Liver (tissue), 9 donors: ENCODE data around the gene ACSS1. TPM values are rescaled to one million over a fixed set of nuclear protein-coding genes. Genes with fewer than 3 reads are reported as not detected.

Experiments
- DNase-seq: peaks from one replicate; pipeline ENCODE4 v3.0.0-alpha.2; 2017; ENCODE audit warnings: low spot score
- H3K27ac ChIP-seq, 2 donors: one replicate each; pipeline ENCODE4 v1.7.0; 2013; ENCODE audit warnings: inconsistent platforms in 2 of 2, low read length in 2 of 2, control low read depth in 1 of 2, low read depth in 1 of 2, mild to moderate bottlenecking in 1 of 2
- H3K27me3 ChIP-seq, 4 donors: one replicate each; pipeline versions ENCODE4 v1.6.1 to v1.7.0; 2013; ENCODE audit warnings: low read length in 3 of 4, inconsistent platforms in 1 of 4, mild to moderate bottlenecking in 1 of 4, moderate library complexity in 1 of 4; ENCODE audit not compliant: control insufficient read depth in 4 of 4, insufficient read depth in 4 of 4
- H3K36me3 ChIP-seq, 4 donors: one replicate each; pipeline versions ENCODE4 v1.6.1 to v1.7.0; 2013; ENCODE audit warnings: low read length in 3 of 4, mild to moderate bottlenecking in 3 of 4, low read depth in 1 of 4, moderate library complexity in 1 of 4; ENCODE audit not compliant: control insufficient read depth in 4 of 4, insufficient read depth in 3 of 4
- H3K4me1 ChIP-seq, 4 donors: one replicate each; pipeline versions ENCODE4 v1.6.1 to v1.7.0; 2013; ENCODE audit warnings: low read length in 3 of 4, mild to moderate bottlenecking in 3 of 4, moderate library complexity in 1 of 4; ENCODE audit not compliant: control insufficient read depth in 4 of 4, insufficient read depth in 4 of 4
- H3K4me3 ChIP-seq, 3 donors: one replicate each; pipeline versions ENCODE4 v1.6.1 to v1.7.0; 2013; ENCODE audit warnings: low read length in 3 of 3, control low read depth in 1 of 3, low read depth in 1 of 3, mild to moderate bottlenecking in 1 of 3
- H3K9ac ChIP-seq, 2 donors: one replicate each; pipeline ENCODE4 v1.7.0; 2013; ENCODE audit warnings: low read length in 2 of 2, mild to moderate bottlenecking in 2 of 2, moderate library complexity in 2 of 2, control low read depth in 1 of 2, low read depth in 1 of 2
- H3K9me3 ChIP-seq, 4 donors: one replicate each; pipeline versions ENCODE4 v1.6.1 to v1.7.0; 2013; ENCODE audit warnings: low read length in 3 of 4; ENCODE audit not compliant: control insufficient read depth in 4 of 4
- EGR1 ChIP-seq, 2 donors: IDR thresholded peaks; 2 replicates each; pipeline ENCODE4 v1.6.1; 2016 to 2018; ENCODE audit warnings: antibody characterized with exemption in 2 of 2, low read depth in 2 of 2
- FOXA1 ChIP-seq: IDR thresholded peaks from 2 replicates; pipeline ENCODE4 v1.6.1; 2016; ENCODE audit warnings: antibody characterized with exemption
- FOXA2 ChIP-seq: IDR thresholded peaks from 2 replicates; pipeline ENCODE4 v1.6.1; 2016; ENCODE audit warnings: antibody characterized with exemption
- GABPA ChIP-seq, 2 donors: IDR thresholded peaks in 1 of 2; conservative IDR thresholded peaks in 1 of 2; 2 replicates each; pipeline ENCODE4 v1.6.1; 2016; ENCODE audit warnings: antibody characterized with exemption in 2 of 2, mild to moderate bottlenecking in 1 of 2, moderate library complexity in 1 of 2
- HNF4A ChIP-seq, 2 donors: conservative IDR thresholded peaks; 2 replicates each; pipeline ENCODE4 v1.6.1; 2016; ENCODE audit warnings: antibody characterized with exemption in 2 of 2, mild to moderate bottlenecking in 2 of 2
- HNF4G ChIP-seq: IDR thresholded peaks from 2 replicates; pipeline ENCODE4 v1.6.1; 2016; ENCODE audit warnings: antibody characterized with exemption
- JUND ChIP-seq, 2 donors: IDR thresholded peaks; 2 replicates each; pipeline ENCODE4 v1.6.1; 2016; ENCODE audit warnings: antibody characterized with exemption in 2 of 2
- NR2F2 ChIP-seq: IDR thresholded peaks from 2 replicates; pipeline ENCODE4 v1.6.1; 2016; ENCODE audit warnings: antibody characterized with exemption
- RAD21 ChIP-seq, 2 donors: IDR thresholded peaks; 2 replicates each; pipeline ENCODE4 v1.6.1; 2016; ENCODE audit warnings: antibody characterized with exemption in 2 of 2, mild to moderate bottlenecking in 2 of 2
- RXRA ChIP-seq, 2 donors: IDR thresholded peaks; 2 replicates each; pipeline ENCODE4 v1.6.1; 2017 to 2018; ENCODE audit warnings: antibody characterized with exemption in 2 of 2, mild to moderate bottlenecking in 1 of 2
- SP1 ChIP-seq: IDR thresholded peaks from 2 replicates; pipeline ENCODE4 v1.6.1; 2018; ENCODE audit warnings: antibody characterized with exemption, mild to moderate bottlenecking
- TAF1 ChIP-seq: conservative IDR thresholded peaks from 2 replicates; pipeline ENCODE4 v1.6.1; 2016; ENCODE audit warnings: antibody characterized with exemption, mild to moderate bottlenecking
- YY1 ChIP-seq: IDR thresholded peaks from 2 replicates; pipeline ENCODE4 v1.6.1; 2016; ENCODE audit warnings: antibody characterized with exemption, mild to moderate bottlenecking
- WGBS: extraction: QIAGEN DNeasy Blood & Tissue Kit; methylation state at CpG from one replicate; pipeline ENCODE4 v1.1.7; 2013; 5-methylcytosine and 5-hydroxymethylcytosine counted together
- polyA plus RNA-seq, 2 donors: library from polyadenylated mRNA; stranded (reverse) in 1 of 2; unstranded in 1 of 2; fragments of 200-250 nt in 1 of 2; fragments of >200 nt in 1 of 2; fragmentation: Nextera tagmentation in 1 of 2; extraction: Ambion mirVana in 1 of 2; gene quantifications; one replicate each; pipeline versions ENCODE4 v1.2.1 to v1.2.3, GENCODE V29; 2013 to 2015
- total RNA-seq, 2 donors: library from RNA; depleted of rRNA; stranded (reverse); fragments of >200 nt; gene quantifications; one replicate each; pipeline ENCODE4 v1.2.3, GENCODE V29; 2014
- TF ChIP-seq, protein P1 (sequence below): IDR thresholded peaks from 2 replicates; pipeline ENCODE4 v1.6.1; 2016; ENCODE audit warnings: antibody characterized with exemption
- TF ChIP-seq, protein P2 (sequence below): IDR thresholded peaks from 2 replicates; pipeline ENCODE4 v1.6.1; 2016; ENCODE audit warnings: antibody characterized with exemption
- TF ChIP-seq, protein P3 (sequence below): fragments of 150-350 bp; IDR thresholded peaks from 2 replicates; pipeline ENCODE4 v1.5.1; 2017; ENCODE audit warnings: improper control_type of control experiment, low read depth, low read length; ENCODE audit not compliant: missing input control
- TF ChIP-seq, protein P4 (sequence below): IDR thresholded peaks from 2 replicates; pipeline ENCODE4 v1.6.1; 2016; ENCODE audit warnings: antibody characterized with exemption
- donor health status: healthy.
- donor health status: healthy.
- donor health status: healthy.
- donor health status: healthy.
- donor health status: healthy.

Gene ACSS1
- total and polyA plus RNA-seq, 4 donors = 5.3 to 87.5 (median 22.1) TPM

DNA sequence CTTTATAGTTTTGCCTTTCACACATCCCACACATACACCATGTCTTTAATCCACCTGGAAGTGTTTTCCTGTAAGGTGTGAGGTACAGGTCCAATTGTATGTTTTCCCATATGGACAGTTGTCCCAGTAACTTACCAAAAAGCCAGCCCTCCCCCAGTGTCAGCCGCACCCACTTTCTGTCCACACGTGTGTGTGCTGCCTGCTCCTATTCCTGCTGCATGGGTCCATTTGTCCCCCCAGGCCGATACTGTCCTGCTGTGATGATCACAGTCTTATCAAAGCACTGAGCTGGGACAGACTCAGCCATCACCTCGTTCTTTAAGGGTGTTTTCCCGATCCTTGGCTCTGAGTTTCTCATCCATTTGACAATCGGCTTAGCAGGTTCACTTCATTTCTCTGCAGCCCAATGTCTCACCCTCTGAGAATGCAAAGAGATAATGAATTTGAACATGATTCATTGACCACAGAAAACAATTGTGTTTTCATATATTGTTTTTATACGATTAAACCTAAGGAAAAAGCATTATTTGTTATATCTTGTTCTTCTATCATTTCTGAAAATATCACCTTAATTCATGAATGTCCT lies 14.4 kb upstream of the ACSS1 start:
- Histone ChIP-seq H3K4me1 (peaks cover 4 to 9% (median 5%) of the 10 kb centered on the region in 4 donors), H3K36me3 (no peaks in the 10 kb centered on the region), H3K27ac (no peak overlapping the region), H3K4me3 (no peak overlapping the region), H3K27me3 (peaks cover 0 to 3% (median 0%) of the 10 kb centered on the region in 4 donors), H3K9ac (no peak overlapping the region), H3K9me3 (peaks cover 0 to 2% (median 0%) of the 10 kb centered on the region in 4 donors)
- 53% methylated on average over 7 of the region's 7 CpGs for WGBS
- TF ChIP-seq GABPA (IDR thresholded peaks at IDR 0.05 in 1 of 2, conservative IDR thresholded peaks at IDR 0.05 in 1 of 2) (no peak), JUND (IDR thresholded peaks at IDR 0.05) (no peak), HNF4A (conservative IDR thresholded peaks at IDR 0.05) (no peak), RAD21 (IDR thresholded peaks at IDR 0.05) (no peak), YY1 (no peak), FOXA2 (no peak), EGR1 (IDR thresholded peaks at IDR 0.05; ENCODE audit: low read depth in 2 of 2) (no peak), HNF4G (no peak), FOXA1 (no peak), TAF1 (no peak), NR2F2 (no peak), SP1 (no peak), RXRA (IDR thresholded peaks at IDR 0.05) (no peak)
- TF ChIP-seq, protein P1, sequence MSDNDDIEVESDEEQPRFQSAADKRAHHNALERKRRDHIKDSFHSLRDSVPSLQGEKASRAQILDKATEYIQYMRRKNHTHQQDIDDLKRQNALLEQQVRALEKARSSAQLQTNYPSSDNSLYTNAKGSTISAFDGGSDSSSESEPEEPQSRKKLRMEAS = no peak
- TF ChIP-seq, protein P2, sequence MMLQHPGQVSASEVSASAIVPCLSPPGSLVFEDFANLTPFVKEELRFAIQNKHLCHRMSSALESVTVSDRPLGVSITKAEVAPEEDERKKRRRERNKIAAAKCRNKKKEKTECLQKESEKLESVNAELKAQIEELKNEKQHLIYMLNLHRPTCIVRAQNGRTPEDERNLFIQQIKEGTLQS = no peak
- TF ChIP-seq, protein P3, sequence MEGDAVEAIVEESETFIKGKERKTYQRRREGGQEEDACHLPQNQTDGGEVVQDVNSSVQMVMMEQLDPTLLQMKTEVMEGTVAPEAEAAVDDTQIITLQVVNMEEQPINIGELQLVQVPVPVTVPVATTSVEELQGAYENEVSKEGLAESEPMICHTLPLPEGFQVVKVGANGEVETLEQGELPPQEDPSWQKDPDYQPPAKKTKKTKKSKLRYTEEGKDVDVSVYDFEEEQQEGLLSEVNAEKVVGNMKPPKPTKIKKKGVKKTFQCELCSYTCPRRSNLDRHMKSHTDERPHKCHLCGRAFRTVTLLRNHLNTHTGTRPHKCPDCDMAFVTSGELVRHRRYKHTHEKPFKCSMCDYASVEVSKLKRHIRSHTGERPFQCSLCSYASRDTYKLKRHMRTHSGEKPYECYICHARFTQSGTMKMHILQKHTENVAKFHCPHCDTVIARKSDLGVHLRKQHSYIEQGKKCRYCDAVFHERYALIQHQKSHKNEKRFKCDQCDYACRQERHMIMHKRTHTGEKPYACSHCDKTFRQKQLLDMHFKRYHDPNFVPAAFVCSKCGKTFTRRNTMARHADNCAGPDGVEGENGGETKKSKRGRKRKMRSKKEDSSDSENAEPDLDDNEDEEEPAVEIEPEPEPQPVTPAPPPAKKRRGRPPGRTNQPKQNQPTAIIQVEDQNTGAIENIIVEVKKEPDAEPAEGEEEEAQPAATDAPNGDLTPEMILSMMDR = no peak
- TF ChIP-seq, protein P4, sequence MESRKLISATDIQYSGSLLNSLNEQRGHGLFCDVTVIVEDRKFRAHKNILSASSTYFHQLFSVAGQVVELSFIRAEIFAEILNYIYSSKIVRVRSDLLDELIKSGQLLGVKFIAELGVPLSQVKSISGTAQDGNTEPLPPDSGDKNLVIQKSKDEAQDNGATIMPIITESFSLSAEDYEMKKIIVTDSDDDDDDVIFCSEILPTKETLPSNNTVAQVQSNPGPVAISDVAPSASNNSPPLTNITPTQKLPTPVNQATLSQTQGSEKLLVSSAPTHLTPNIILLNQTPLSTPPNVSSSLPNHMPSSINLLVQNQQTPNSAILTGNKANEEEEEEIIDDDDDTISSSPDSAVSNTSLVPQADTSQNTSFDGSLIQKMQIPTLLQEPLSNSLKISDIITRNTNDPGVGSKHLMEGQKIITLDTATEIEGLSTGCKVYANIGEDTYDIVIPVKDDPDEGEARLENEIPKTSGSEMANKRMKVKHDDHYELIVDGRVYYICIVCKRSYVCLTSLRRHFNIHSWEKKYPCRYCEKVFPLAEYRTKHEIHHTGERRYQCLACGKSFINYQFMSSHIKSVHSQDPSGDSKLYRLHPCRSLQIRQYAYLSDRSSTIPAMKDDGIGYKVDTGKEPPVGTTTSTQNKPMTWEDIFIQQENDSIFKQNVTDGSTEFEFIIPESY = no peak
- no peak for DNase-seq

DNA sequence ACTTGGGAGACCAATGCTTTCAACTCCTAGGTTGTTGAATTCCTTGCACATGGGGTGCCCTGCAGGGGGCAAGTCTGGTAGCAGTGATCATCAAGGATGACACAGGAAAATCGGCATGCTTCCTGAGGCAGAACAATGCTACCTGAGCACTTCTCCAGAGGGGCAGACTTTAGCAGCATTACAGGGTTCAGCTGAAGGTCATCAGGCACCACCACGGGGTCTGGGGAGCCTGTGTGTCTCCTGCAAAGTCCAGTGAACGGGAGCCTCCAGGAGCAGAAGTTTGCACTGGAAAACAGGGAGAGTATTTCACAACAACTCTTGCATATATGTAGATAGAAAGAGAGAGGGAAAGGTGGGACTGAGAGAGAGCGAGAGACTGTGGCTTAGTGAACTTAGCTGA lies 13.8 kb upstream of the ACSS1 start:
- Histone ChIP-seq H3K9me3 (peaks cover 0 to 2% (median 0%) of the 10 kb centered on the region in 4 donors), H3K4me1 (peaks cover 0 to 3% (median under 1%) of the 10 kb centered on the region in 4 donors), H3K4me3 (no peak overlapping the region), H3K36me3 (no peaks in the 10 kb centered on the region), H3K27ac (no peak overlapping the region), H3K27me3 (peaks cover 0 to 3% (median 0%) of the 10 kb centered on the region in 4 donors), H3K9ac (no peak overlapping the region)
- 19% methylated on average over 4 of the region's 4 CpGs for WGBS
- DNase-seq = peak; percentile 10
- no peak for TF ChIP-seq NR2F2
- TF ChIP-seq SP1 = no peak
- TF ChIP-seq, protein P1 = no peak
- no peak for TF ChIP-seq HNF4G
- no peak for TF ChIP-seq HNF4A (conservative IDR thresholded peaks at IDR 0.05)
- TF ChIP-seq EGR1 (IDR thresholded peaks at IDR 0.05; ENCODE audit: low read depth in 2 of 2) = no peak
- TF ChIP-seq TAF1 = no peak
- TF ChIP-seq RAD21 (IDR thresholded peaks at IDR 0.05) = no peak
- TF ChIP-seq RXRA (IDR thresholded peaks at IDR 0.05) = no peak
